Right ventricle myocardium inferior (tissue), 1 donor: ENCODE measurements around the gene SEC61A1. TPM values are rescaled to one million over a fixed set of nuclear protein-coding genes. Genes with fewer than 3 reads are reported as not detected.

Experiments used
- ATAC-seq: fragments of 200-7000 bp; cut with Tn5 transposase; one replicate; pipeline ENCODE4 v1.9.1; 2020; ENCODE audit warnings: mild to moderate bottlenecking, moderate library complexity
- DNase-seq: peaks from one replicate; pipeline ENCODE4 v3.0.0; 2021; ENCODE audit errors: missing footprints
- intact Hi-C: fragments of 100-400 bp; cut with DNase I; formaldehyde crosslinking; loops from one replicate; pipeline ENCODE4 v1.11.0; 2022
- total RNA-seq: library from RNA; stranded (reverse); fragmentation: NEBNext Ultra II Directional; extraction: Animal tissue kit (Norgen Biotek cat#: 25700); gene quantifications from one replicate; pipeline ENCODE4 v1.2.1, GENCODE V29; 2021
- donor health status: DM: no; HTN: yes; CAD: no; lungs with severe emphysema.

SEC61A1 gene
- total RNA-seq, 1 donor from 2014 or later: 57.5 TPM

- DNase-seq: no peak
- intact Hi-C loops: no loop called here
- no peak for ATAC-seq
Observed at GRCh38 chr3:128091586-128091985, 39.3 kb downstream of the SEC61A1 start.

- ATAC-seq (no peak), DNase-seq (no peak)
- intact Hi-C loops: loop anchor here (1.0 to 5.0 kb wide), 2 partner anchors 39 to 403 kb away; no protein-coding TSS in a partner anchor
Observed at GRCh38 chr3:128094295-128095151, 42.3 kb downstream of the SEC61A1 start.

- peak; percentile 85 for DNase-seq
- intact Hi-C loops: loop anchor here (1.0 to 5.0 kb wide), 2 partner anchors 38 to 402 kb away; no protein-coding TSS in a partner anchor
Observed at GRCh38 chr3:128095222-128095703, 43.0 kb downstream of the SEC61A1 start.

GRCh38 chr3:128098234-128098633, 46.0 kb downstream of the SEC61A1 start:
- DNase-seq (no peak), ATAC-seq (no peak)
- intact Hi-C loops: loop anchor here (5.0 kb wide), 1 partner anchor 399 kb away; no protein-coding TSS in a partner anchor

More at GRCh38 chr3:128095222-128095703, 43.0 kb downstream of the SEC61A1 start:
- peak; percentile 95 for ATAC-seq

GRCh38 chr3:128100161-128100560, 47.9 kb downstream of the SEC61A1 start:
- intact Hi-C loops: no loop called here
- no peak for ATAC-seq
- no peak for DNase-seq

- intact Hi-C loops: no loop called here
- no peak for DNase-seq
- peak; percentile 41 for ATAC-seq
Observed at GRCh38 chr3:128100638-128101037, 48.4 kb downstream of the SEC61A1 start.

GRCh38 chr3:128103136-128103676, 51.0 kb downstream of the SEC61A1 start:
- intact Hi-C loops: no loop called here
- DNase-seq (no peak), ATAC-seq (no peak)

GRCh38 chr3:128107834-128108233, 55.6 kb downstream of the SEC61A1 start:
- DNase-seq: no peak
- peak; percentile 63 for ATAC-seq
- intact Hi-C loops: no loop called here

GRCh38 chr3:128111147-128111546, 58.9 kb downstream of the SEC61A1 start:
- intact Hi-C loops: no loop called here
- DNase-seq: no peak
- no peak for ATAC-seq

- intact Hi-C loops: no loop called here
- DNase-seq (no peak), ATAC-seq (no peak)
Observed at GRCh38 chr3:128112357-128112968, 60.2 kb downstream of the SEC61A1 start.

GRCh38 chr3:128113817-128114794, 61.9 kb downstream of the SEC61A1 start:
- ATAC-seq (peak; percentile 60), DNase-seq (no peak)
- intact Hi-C loops: no loop called here

Other genes starting within 250 kb of the SEC61A1 start
- 74.1 TPM for gene MGLL, start 229.9 kb upstream of the SEC61A1 start, total RNA-seq
- 29.7 TPM for gene KBTBD12, start 137.2 kb upstream of the SEC61A1 start, total RNA-seq
- 21.4 TPM for gene RUVBL1, start 71.4 kb downstream of the SEC61A1 start, total RNA-seq
- 19.4 TPM for gene EEFSEC, start 101.0 kb downstream of the SEC61A1 start, total RNA-seq